HepG2 (cell line): ENCODE data around the gene AIF1. TPM values are rescaled to one million over a fixed set of nuclear protein-coding genes. Genes with fewer than 3 reads are reported as not detected.

ENCODE experiments used
- ARHGAP35 ChIP-seq: sonication (generic); formaldehyde crosslinking; IDR thresholded peaks from 2 replicates; pipeline ENCODE4 v1.9.0; 2022; ENCODE audit warnings: mild to moderate bottlenecking, inconsistent platforms, moderate library complexity, missing genetic modification reagents, borderline replicate concordance
- ARID2 ChIP-seq: sonication (generic); formaldehyde crosslinking; IDR thresholded peaks from 2 replicates; pipeline ENCODE4 v1.8.1; 2022; ENCODE audit warnings: mild to moderate bottlenecking, missing genetic modification reagents, borderline replicate concordance
- BCL6 ChIP-seq: IDR thresholded peaks from 2 replicates; pipeline ENCODE4 v1.6.1; 2016; ENCODE audit warnings: missing genetic modification reagents, missing compliant biosample characterization
- FOSL1 ChIP-seq: sonication (generic); formaldehyde crosslinking; IDR thresholded peaks from 2 replicates; pipeline ENCODE4 v1.9.0; 2021; ENCODE audit warnings: missing genetic modification reagents, borderline replicate concordance
- HNF1B ChIP-seq: sonication (generic); formaldehyde crosslinking; IDR thresholded peaks from 2 replicates; pipeline ENCODE4 v1.5.1; 2020; ENCODE audit warnings: mild to moderate bottlenecking, moderate library complexity, missing genetic modification reagents
- MBD4 ChIP-seq: IDR thresholded peaks from 2 replicates; pipeline ENCODE4 v1.6.1; 2012; ENCODE audit warnings: low read length, inconsistent platforms, borderline replicate concordance
- MTF1 ChIP-seq: sonication (generic); formaldehyde crosslinking; IDR thresholded peaks from 2 replicates; pipeline ENCODE4 v1.5.0; 2020; ENCODE audit warnings: missing genetic modification reagents
- NR2F1 ChIP-seq, 2 experiments: fragments of 450-650 bp in 1 of 2; formaldehyde crosslinking in 1 of 2; IDR thresholded peaks; 2 replicates each; pipeline versions ENCODE4 v1.5.0 to v1.6.1; 2016 to 2020; ENCODE audit warnings: mild to moderate bottlenecking in 1 of 2, missing compliant biosample characterization in 1 of 2, missing genetic modification reagents in 1 of 2, moderate library complexity in 1 of 2
- REST ChIP-seq, 2 experiments: IDR thresholded peaks; 2 replicates each; pipeline ENCODE4 v1.6.1; 2011 to 2012; ENCODE audit warnings: low read length in 2 of 2, borderline replicate concordance in 1 of 2, low read depth in 1 of 2, mild to moderate bottlenecking in 1 of 2, moderate library complexity in 1 of 2
- RXRB ChIP-seq: IDR thresholded peaks from 2 replicates; pipeline ENCODE4 v1.6.1; 2016; ENCODE audit warnings: borderline replicate concordance, missing genetic modification reagents, missing compliant biosample characterization
- SAFB2 ChIP-seq: sonication (generic); formaldehyde crosslinking; IDR thresholded peaks from 2 replicates; pipeline ENCODE4 v1.5.1; 2020; ENCODE audit warnings: missing genetic modification reagents, low read depth, mild to moderate bottlenecking, borderline replicate concordance
- SMAD9 ChIP-seq: sonication (generic); formaldehyde crosslinking; IDR thresholded peaks from 2 replicates; pipeline ENCODE4 v1.5.1; 2020; ENCODE audit warnings: mild to moderate bottlenecking, missing genetic modification reagents
- TERF1 ChIP-seq: sonication (generic); formaldehyde crosslinking; IDR thresholded peaks from 2 replicates; pipeline ENCODE4 v1.8.0; 2022; ENCODE audit warnings: mild to moderate bottlenecking, missing genetic modification reagents, moderate library complexity
- ZBTB7B ChIP-seq: sonication (generic); formaldehyde crosslinking; IDR thresholded peaks from 2 replicates; pipeline ENCODE4 v1.4.0; 2020; ENCODE audit warnings: missing genetic modification reagents
- ZNF549 ChIP-seq: sonication (generic); formaldehyde crosslinking; IDR thresholded peaks from 2 replicates; pipeline ENCODE4 v1.5.0; 2020; ENCODE audit warnings: missing genetic modification reagents
- ZNF737 ChIP-seq: sonication (generic); formaldehyde crosslinking; IDR thresholded peaks from 2 replicates; pipeline ENCODE4 v1.5.0; 2020; ENCODE audit warnings: missing genetic modification reagents, mild to moderate bottlenecking, borderline replicate concordance
- polyA plus RNA-seq, 8 experiments: library from polyadenylated mRNA; depleted of rRNA in 3 of 8; stranded (reverse) in 7 of 8; unstranded in 1 of 8; fragments of >200 nt; fragmentation: Illumina TruSeq in 4 of 8; extraction: Trizol in 4 of 8; gene quantifications; 2 replicates each; pipeline versions ENCODE4 v1.2.1 to v1.2.3, GENCODE V29; 2011 to 2016; ENCODE audit warnings: low read depth in 4 of 8, missing spikeins in 1 of 8, mixed read lengths in 1 of 8; ENCODE audit not compliant: insufficient read depth in 1 of 8
- total RNA-seq, 5 experiments: library from RNA; depleted of rRNA; stranded (reverse); fragments of >200 nt; fragmentation: Illumina TruSeq; extraction: Trizol; gene quantifications; 2 replicates each; pipeline ENCODE4 v1.2.3, GENCODE V29; 2016; ENCODE audit warnings: low read depth in 1 of 5

AIF1 gene
- total and polyA plus RNA-seq, 2 of the 13 experiments (the other 11 are each of a cell fraction or from before 2014, with no cell fraction given) = 1.5 TPM; not detected in 1

GRCh38 chr6:31664790-31665500 is 49.9 kb downstream of the AIF1 start, which contains the start of gene GPANK1 (continued):
- TF ChIP-seq NR2F1 (CRISPR knock-in tag; IDR thresholded peaks at IDR 0.05) = 0 out of 4 replicates have a peak, but pooled peaks of 1 of the 2 experiments have one; percentile 17
- peak; percentile 81 for TF ChIP-seq HNF1B (CRISPR knock-in tag)
- TF ChIP-seq FOSL1 (CRISPR knock-in tag) = no peak
- no peak; the same call in 1 of the 2 replicates for TF ChIP-seq RXRB
- TF ChIP-seq SAFB2 = peak; percentile 72
- no peak for TF ChIP-seq TERF1 (CRISPR knock-in tag)
- TF ChIP-seq MTF1 = peak; percentile 68; the same call in 1 of the 2 replicates
- no peak for TF ChIP-seq ZBTB7B (CRISPR knock-in tag)
- TF ChIP-seq ARHGAP35 (CRISPR knock-in tag) = peak; percentile 79; the same call in 1 of the 2 replicates
- TF ChIP-seq ARID2 = no peak
- TF ChIP-seq SMAD9 (CRISPR knock-in tag) = no peak
- no peak for TF ChIP-seq ZNF549
- TF ChIP-seq BCL6 (CRISPR knock-in tag) = peak; percentile 60; the same call in 1 of the 2 replicates
- TF ChIP-seq ZNF737 (CRISPR knock-in tag) = 0 out of 2 replicates have a peak, but pooled peaks have one; percentile 24
- TF ChIP-seq REST (IDR thresholded peaks at IDR 0.05; ENCODE audit: borderline replicate concordance in 1 of 2, low read depth in 1 of 2, low read length in 2 of 2) = peak in 1 of 2 experiments; percentile 21; a peak in 1 of 4 replicates
- no peak for TF ChIP-seq MBD4
